AG04450 (cell line): ENCODE results near the gene TMCC1. TPM values are rescaled to one million over a fixed set of nuclear protein-coding genes. Genes with fewer than 3 reads are reported as not detected.

Experiments
- CTCF ChIA-PET: fragments of 300-600, 350-600 bp; formaldehyde crosslinking; extraction: SDS; loops from one replicate; lab custom pipeline; 2022; ENCODE audit warnings: antibody characterized with exemption, inconsistent platforms; lab: Charles Lee
- POLR2A ChIA-PET: fragments of 350-600 bp; formaldehyde crosslinking; extraction: SDS; loops from one replicate; lab custom pipeline; 2021; ENCODE audit warnings: antibody characterized with exemption, inconsistent platforms; lab: Yijun Ruan, JAX
- DNase-seq: peaks from one replicate; pipeline ENCODE4 v3.0.0-alpha.2; 2011; ENCODE audit warnings: low read depth, low spot score
- H3K27ac ChIP-seq: one replicate; pipeline ENCODE4 v1.5.1; 2012; ENCODE audit warnings: low read depth, low read length, control low read depth
- H3K27me3 ChIP-seq: one replicate; pipeline ENCODE4 v1.6.0; 2012; ENCODE audit warnings: low read length; ENCODE audit not compliant: control insufficient read depth, insufficient read depth
- H3K4me3 ChIP-seq: 2 replicates; pipeline ENCODE4 v1.5.1; 2011; ENCODE audit warnings: mild to moderate bottlenecking, low read depth, low read length, control low read depth
- H3K9me3 ChIP-seq: 2 replicates; pipeline ENCODE4 v1.5.1; 2012; ENCODE audit warnings: low read length; ENCODE audit not compliant: control insufficient read depth, insufficient read depth
- CTCF ChIP-seq: IDR thresholded peaks from 2 replicates; pipeline ENCODE4 v1.5.1; 2011; ENCODE audit warnings: low read depth, low read length, control low read depth, inconsistent platforms
- polyA plus RNA-seq: library from polyadenylated mRNA; depleted of rRNA; stranded (reverse); fragments of >200 nt; gene quantifications from 2 replicates; pipeline ENCODE4 v1.2.3, GENCODE V29; 2011

The TMCC1 gene
- polyA plus RNA-seq, 1 experiment: 14.1 TPM

- Histone ChIP-seq H3K4me3 (no peak overlapping the region), H3K27me3 (no peaks in the 10 kb centered on the region), H3K27ac (no peak overlapping the region), H3K9me3 (peaks cover 3% of the 10 kb centered on the region; the same call in 1 of the 2 replicates)
- POLR2A ChIA-PET: no interaction called here
- TF ChIP-seq CTCF: no peak
- DNase-seq: no peak
- CTCF ChIA-PET: no interaction called here
These were observed 279.1 kb downstream of the TMCC1 start for GRCh38 chr3:129614435-129614834.

- Histone ChIP-seq H3K9me3 (peaks cover 3% of the 10 kb centered on the region; the same call in 1 of the 2 replicates), H3K27ac (no peak overlapping the region), H3K27me3 (no peaks in the 10 kb centered on the region), H3K4me3 (no peak overlapping the region)
- no peak for DNase-seq
- no peak for TF ChIP-seq CTCF
- ChIA-PET CTCF (interaction anchor here (1.7 kb wide), 1 partner anchor 123 kb away, joined by 4 read pairs; no protein-coding TSS in a partner anchor), POLR2A (no interaction called here)
These were observed 280.2 kb downstream of the TMCC1 start for GRCh38 chr3:129613367-129613740.

DNA sequence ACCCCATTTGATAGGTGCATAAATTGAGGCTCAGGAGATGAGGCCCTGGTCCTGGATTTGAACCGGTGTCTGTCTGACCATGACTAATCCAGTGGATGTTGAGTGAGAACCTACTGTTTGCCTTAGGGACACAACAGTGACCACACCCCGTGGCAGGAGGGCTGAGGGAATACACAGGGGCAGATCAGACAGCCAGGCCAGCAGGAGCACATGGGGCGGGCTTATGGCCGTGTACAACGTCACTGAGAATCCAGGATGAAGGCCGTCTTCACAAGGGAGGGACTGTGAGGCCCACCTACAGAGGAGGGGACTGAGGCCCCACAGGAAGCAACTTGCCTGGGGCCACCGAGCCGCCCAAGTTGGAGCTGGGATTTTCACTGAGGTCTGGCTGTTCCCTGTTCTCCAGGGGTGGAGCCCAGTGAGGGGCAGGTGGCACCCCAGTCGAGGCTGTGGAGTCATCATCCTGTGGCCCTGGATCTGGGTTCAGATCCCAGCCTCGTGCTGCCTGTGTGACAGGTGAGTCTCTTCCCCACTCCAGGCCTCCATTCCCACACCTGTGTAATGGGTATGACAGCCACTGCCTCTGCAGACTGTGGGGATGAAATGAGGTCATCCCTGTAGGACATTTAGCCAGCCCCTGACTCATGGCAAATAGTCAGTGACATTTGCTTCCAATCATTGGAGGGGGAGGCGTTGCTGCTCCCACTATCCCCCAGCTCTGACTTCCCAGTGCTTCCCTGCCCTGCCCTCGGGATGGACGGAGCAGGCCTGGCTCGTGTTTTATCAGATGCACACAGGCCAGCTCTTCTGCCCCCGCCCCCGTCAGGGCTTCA lies 280.8 kb downstream of the TMCC1 start:
- Histone ChIP-seq H3K27me3 (no peaks in the 10 kb centered on the region), H3K9me3 (peaks cover 3% of the 10 kb centered on the region; the same call in 1 of the 2 replicates), H3K27ac (no peak overlapping the region), H3K4me3 (no peak overlapping the region)
- TF ChIP-seq CTCF: no peak
- DNase-seq: no peak
- CTCF ChIA-PET: interaction anchor here (1.7 kb wide), 1 partner anchor 122 kb away, joined by 4 read pairs; no protein-coding TSS in a partner anchor
- POLR2A ChIA-PET: no interaction called here

DNA sequence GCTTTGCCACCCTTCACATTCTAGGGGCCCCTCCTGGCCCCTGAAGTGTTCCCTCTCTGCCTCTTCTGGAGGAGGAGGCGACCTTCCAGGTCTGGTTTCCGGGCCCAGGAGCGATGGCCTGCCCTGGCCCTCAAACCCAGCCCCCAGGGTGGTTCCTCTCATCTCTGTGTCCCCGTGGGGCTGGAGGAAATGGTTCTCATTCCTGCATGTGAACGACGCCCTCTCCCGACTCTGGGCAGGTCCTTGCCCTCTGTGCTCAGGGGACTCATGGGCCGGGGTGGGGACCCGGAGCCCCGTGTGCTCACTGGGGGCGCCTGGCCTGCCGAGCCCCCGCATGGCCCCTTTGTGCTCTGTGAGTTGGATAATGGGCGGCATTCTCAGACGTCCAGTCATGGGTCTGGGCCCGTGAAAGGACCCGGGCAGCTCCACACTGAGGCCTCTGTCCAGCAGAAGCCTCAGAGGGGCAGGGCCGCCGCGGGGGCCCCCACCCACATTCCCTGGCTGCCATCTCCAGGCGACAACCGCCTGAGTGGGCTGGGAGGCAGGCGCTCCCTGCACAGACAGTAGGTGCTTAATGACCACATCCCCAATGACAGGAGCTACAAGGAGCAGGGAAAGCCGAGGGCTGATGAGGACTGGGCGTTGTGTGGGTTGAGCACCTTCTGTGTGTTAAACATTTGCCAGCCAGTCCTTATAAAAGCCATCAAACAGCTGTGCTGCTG lies 281.5 kb downstream of the TMCC1 start:
- ChIA-PET CTCF (interaction anchor here (1.7 kb wide), 1 partner anchor 122 kb away, joined by 4 read pairs; no protein-coding TSS in a partner anchor), POLR2A (no interaction called here)
- Histone ChIP-seq H3K9me3 (peaks cover 3% of the 10 kb centered on the region; the same call in 1 of the 2 replicates), H3K27ac (no peak overlapping the region), H3K27me3 (no peaks in the 10 kb centered on the region), H3K4me3 (no peak overlapping the region)
- DNase-seq: no peak
- no peak for TF ChIP-seq CTCF
